DOHH2 (cell line): Measurements from ENCODE around the gene IHH.

Experiments used
- CTCF ChIP-seq: fragments of 200-600 bp; sonication (generic); IDR thresholded peaks from one replicate; pipeline ENCODE4 v1.5.1; 2014; ENCODE audit warnings: antibody characterized with exemption, mild to moderate bottlenecking, low read depth, low read length; ENCODE audit not compliant: poor library complexity, severe bottlenecking
- EZH2phosphoT487 ChIP-seq: fragments of 200-600 bp; sonication (generic); IDR thresholded peaks from 2 replicates; pipeline ENCODE4 v1.6.1; 2017; ENCODE audit warnings: borderline replicate concordance, mild to moderate bottlenecking, antibody characterized with exemption, low read length, moderate library complexity, mixed read lengths

- TF ChIP-seq CTCF (no peak), EZH2phosphoT487 (no peak)
These were observed 39.9 kb downstream of the IHH start for GRCh38 chr2:219020604-219021365.
